Ectodermal cell (in vitro differentiated cells): Measurements from ENCODE around the gene NELFB.

ENCODE experiments used
- H3K27ac ChIP-seq: 2 replicates; pipeline ENCODE4 v1.7.0; 2013; ENCODE audit warnings: mild to moderate bottlenecking, low read depth, low read length; ENCODE audit not compliant: insufficient read depth, poor library complexity, severe bottlenecking
- H3K27me3 ChIP-seq: 2 replicates; pipeline ENCODE4 v1.7.0; 2013; ENCODE audit warnings: mild to moderate bottlenecking, low read length; ENCODE audit not compliant: insufficient read depth, control insufficient read depth, poor library complexity, severe bottlenecking
- H3K36me3 ChIP-seq: one replicate; pipeline ENCODE4 v1.7.0; 2013; ENCODE audit warnings: low read length; ENCODE audit not compliant: control insufficient read depth, insufficient read depth
- H3K4me1 ChIP-seq: one replicate; pipeline ENCODE4 v1.7.0; 2013; ENCODE audit warnings: low read length; ENCODE audit not compliant: control insufficient read depth, insufficient read depth
- H3K4me3 ChIP-seq: 2 replicates; pipeline ENCODE4 v1.7.0; 2013; ENCODE audit warnings: low read depth, low read length, control low read depth; ENCODE audit not compliant: insufficient read depth
- H3K9me3 ChIP-seq: 2 replicates; pipeline ENCODE4 v1.7.0; 2013; ENCODE audit warnings: mild to moderate bottlenecking, low read length, moderate library complexity; ENCODE audit not compliant: control insufficient read depth
- WGBS, 2 experiments: methylation state at CpG; one replicate each; pipeline ENCODE4 v1.1.7; 2013; ENCODE audit warnings: missing lambda C conversion rate in 2 of 2; 5-methylcytosine and 5-hydroxymethylcytosine counted together

NELFB gene

GRCh38 chr9:137312852-137313325, 57.8 kb downstream of the NELFB start:
- H3K4me1 ChIP-seq = peaks cover 34% of the 10 kb centered on the region

GRCh38 chr9:137313326-137313936, 58.3 kb downstream of the NELFB start:
- WGBS, 2 experiments = 86 to 88% methylated on average over 9 of the region's 9 CpGs
- H3K27ac ChIP-seq = no peak overlapping the region
- peaks cover 34% of the 10 kb centered on the region for H3K4me1 ChIP-seq
- peaks cover 5% of the 10 kb centered on the region for H3K27me3 ChIP-seq
- no peaks in the 10 kb centered on the region for H3K36me3 ChIP-seq
- H3K9me3 ChIP-seq = no peaks in the 10 kb centered on the region
- no peak overlapping the region for H3K4me3 ChIP-seq

More at GRCh38 chr9:137312852-137313325, 57.8 kb downstream of the NELFB start:
- Histone ChIP-seq H3K27me3 (peaks cover 5% of the 10 kb centered on the region), H3K27ac (no peak overlapping the region), H3K36me3 (no peaks in the 10 kb centered on the region), H3K9me3 (no peaks in the 10 kb centered on the region), H3K4me3 (no peak overlapping the region)
- WGBS, 2 experiments = 94 to 98% methylated on average over 6 of the region's 6 CpGs

GRCh38 chr9:137313956-137314560, 58.9 kb downstream of the NELFB start:
- no peaks in the 10 kb centered on the region for H3K9me3 ChIP-seq
- H3K27me3 ChIP-seq = peaks cover 5% of the 10 kb centered on the region
- H3K4me1 ChIP-seq = peaks cover 34% of the 10 kb centered on the region
- 76 to 77% methylated on average over 24 of the region's 24 CpGs for WGBS, 2 experiments
- H3K27ac ChIP-seq = no peak overlapping the region
- no peak overlapping the region for H3K4me3 ChIP-seq
- H3K36me3 ChIP-seq = no peaks in the 10 kb centered on the region

GRCh38 chr9:137314561-137315560, 59.7 kb downstream of the NELFB start:
- peaks cover 5% of the 10 kb centered on the region for H3K27me3 ChIP-seq
- 71 to 72% methylated on average over 38 to 41 of the region's 42 CpGs for WGBS, 2 experiments
- no peaks in the 10 kb centered on the region for H3K9me3 ChIP-seq
- H3K4me3 ChIP-seq = no peak overlapping the region
- peak overlapping the region; percentile 16 for H3K27ac ChIP-seq
- H3K4me1 ChIP-seq = peaks cover 34% of the 10 kb centered on the region
- no peaks in the 10 kb centered on the region for H3K36me3 ChIP-seq

- WGBS, 2 experiments = 32 to 33% methylated on average over 16 to 17 of the region's 18 CpGs
- Histone ChIP-seq H3K4me3 (no peak overlapping the region), H3K27ac (no peak overlapping the region), H3K9me3 (no peaks in the 10 kb centered on the region), H3K36me3 (no peaks in the 10 kb centered on the region), H3K27me3 (peaks cover 5% of the 10 kb centered on the region), H3K4me1 (peaks cover 36% of the 10 kb centered on the region)
Observed at GRCh38 chr9:137315581-137316011, 60.5 kb downstream of the NELFB start.

GRCh38 chr9:137316012-137316981, 61.2 kb downstream of the NELFB start:
- 9% methylated on average over 79 to 80 of the region's 83 CpGs for WGBS, 2 experiments
- H3K9me3 ChIP-seq = no peaks in the 10 kb centered on the region
- H3K27me3 ChIP-seq = peaks cover 5% of the 10 kb centered on the region
- no peak overlapping the region for H3K27ac ChIP-seq
- no peaks in the 10 kb centered on the region for H3K36me3 ChIP-seq
- peak overlapping the region; percentile 6 for H3K4me3 ChIP-seq
- peaks cover 37% of the 10 kb centered on the region for H3K4me1 ChIP-seq

- Histone ChIP-seq H3K4me1 (peaks cover 36% of the 10 kb centered on the region), H3K36me3 (no peaks in the 10 kb centered on the region), H3K27ac (no peak overlapping the region), H3K9me3 (no peaks in the 10 kb centered on the region), H3K27me3 (peaks cover 5% of the 10 kb centered on the region), H3K4me3 (peak overlapping the region; percentile 6)
- WGBS, 2 experiments = 92 to 93% methylated on average over 19 of the region's 19 CpGs
Observed at GRCh38 chr9:137317021-137317717, 62.0 kb downstream of the NELFB start.

GRCh38 chr9:137317718-137318511, 62.8 kb downstream of the NELFB start:
- H3K4me1 ChIP-seq = peaks cover 36% of the 10 kb centered on the region
- no peaks in the 10 kb centered on the region for H3K9me3 ChIP-seq
- no peak overlapping the region for H3K27ac ChIP-seq
- peaks cover 5% of the 10 kb centered on the region for H3K27me3 ChIP-seq
- H3K36me3 ChIP-seq = no peaks in the 10 kb centered on the region
- H3K4me3 ChIP-seq = no peak overlapping the region
- WGBS, 2 experiments = 91% methylated on average over 24 of the region's 24 CpGs
